Esophagus squamous epithelium (tissue), 5 donors: ENCODE measurements around the gene GRAMD4. TPM values are rescaled to one million over a fixed set of nuclear protein-coding genes. Genes with fewer than 3 reads are reported as not detected.

ENCODE experiments used
- DNase-seq: peaks from one replicate; lab custom pipeline; 2025; lab: John Stamatoyannopoulos, UW
- H3K27ac ChIP-seq, 4 donors: fragments of 200-600 bp; sonication (generic); one replicate each; pipeline ENCODE4 v1.5.1; 2016 to 2019; ENCODE audit warnings: mild to moderate bottlenecking in 1 of 4
- H3K27me3 ChIP-seq, 4 donors: fragments of 200-600 bp; sonication (generic); 1 replicate in 3 of 4; 2 replicates in 1 of 4; pipeline versions ENCODE4 v1.5.1 to v1.6.0; 2017 to 2021; ENCODE audit warnings: antibody characterized with exemption in 1 of 4
- H3K36me3 ChIP-seq, 3 donors: fragments of 200-600 bp; sonication (generic); one replicate each; pipeline ENCODE4 v1.5.1; 2016 to 2019
- H3K4me1 ChIP-seq, 3 donors: fragments of 200-600 bp; sonication (generic); one replicate each; pipeline ENCODE4 v1.5.1; 2017 to 2019
- H3K4me3 ChIP-seq, 4 donors: fragments of 200-600 bp; sonication (generic); 1 replicate in 3 of 4; 2 replicates in 1 of 4; pipeline ENCODE4 v1.5.1; 2016 to 2019; ENCODE audit warnings: mild to moderate bottlenecking in 2 of 4, moderate library complexity in 1 of 4
- H3K9me3 ChIP-seq, 3 donors: fragments of 200-600 bp; sonication (generic); one replicate each; pipeline ENCODE4 v1.5.1; 2016 to 2019
- CTCF ChIP-seq, 6 experiments: fragments of 450-650 bp in 4 of 6; fragments of 200-600 bp in 2 of 6; sonication (generic) in 2 of 6; IDR thresholded peaks; one replicate each; pipeline ENCODE4 v1.5.1; 2016 to 2019; ENCODE audit warnings: antibody characterized with exemption in 6 of 6, mild to moderate bottlenecking in 4 of 6, moderate library complexity in 4 of 6
- POLR2A ChIP-seq, 4 donors: fragments of 450-650 bp; IDR thresholded peaks; one replicate each; pipeline ENCODE4 v1.6.1; 2017; ENCODE audit warnings: antibody characterized with exemption in 4 of 4, mild to moderate bottlenecking in 4 of 4, moderate library complexity in 3 of 4
- WGBS, 2 donors: methylation state at CpG; one replicate each; pipeline ENCODE4 v1.1.5; 2018; 5-methylcytosine and 5-hydroxymethylcytosine counted together
- intact Hi-C: fragments of 100-400 bp; cut with DNase I; formaldehyde crosslinking; loops from one replicate; pipeline ENCODE4 v1.15.0; 2022
- total RNA-seq, 4 donors: library from RNA; depleted of rRNA; stranded (reverse); fragments of >200 nt; gene quantifications; one replicate each; pipeline ENCODE4 v1.1.0, GENCODE V29; 2016
- donor health status: DM: yes; HTN: yes; CAD: no.

Gene GRAMD4
- total RNA-seq, 4 donors from 2014 or later = 27.0 to 122 (median 33.3) TPM

GRCh38 chr22:46652081-46652846 lies 32.1 kb downstream of the GRAMD4 start:
- TF ChIP-seq POLR2A (IDR thresholded peaks at IDR 0.05) (no peak), CTCF (IDR thresholded peaks at IDR 0.05) (no peak)
- peak overlapping the region in 3 of 4 donors; percentile 19 to 50 (median 22) for H3K27ac ChIP-seq
- H3K4me1 ChIP-seq = peaks cover 23 to 81% (median 25%) of the 10 kb centered on the region in 3 donors
- DNase-seq = no peak
- no peaks in the 10 kb centered on the region for H3K27me3 ChIP-seq
- intact Hi-C loops = no loop called here
- WGBS, 2 donors = 39 to 75% methylated on average over 3 to 15 of the region's 22 CpGs
- peak overlapping the region in 1 of 4 donors; percentile 48 for H3K4me3 ChIP-seq
- H3K36me3 ChIP-seq = peaks cover 0 to 4% (median 0%) of the 10 kb centered on the region in 3 donors
- H3K9me3 ChIP-seq = no peaks in the 10 kb centered on the region

- Histone ChIP-seq H3K36me3 (peaks cover 0 to 4% (median 0%) of the 10 kb centered on the region in 3 donors), H3K27me3 (no peaks in the 10 kb centered on the region), H3K4me1 (peaks cover 23 to 84% (median 25%) of the 10 kb centered on the region in 3 donors), H3K4me3 (peak overlapping the region in 2 of 4 donors; percentile 16 to 48), H3K27ac (peak overlapping the region in 3 of 4 donors; percentile 22 to 50 (median 40)), H3K9me3 (no peaks in the 10 kb centered on the region)
- TF ChIP-seq CTCF (IDR thresholded peaks at IDR 0.05) = no peak
- TF ChIP-seq POLR2A (IDR thresholded peaks at IDR 0.05) = no peak
- 62 to 87% methylated on average over 5 to 19 of the region's 23 CpGs for WGBS, 2 donors
- intact Hi-C loops = no loop called here
- DNase-seq = no peak
These were observed 32.7 kb downstream of the GRAMD4 start for GRCh38 chr22:46652847-46653331.

- WGBS, 2 donors = 30 to 78% methylated on average over 3 of the region's 8 CpGs
- Histone ChIP-seq H3K9me3 (no peaks in the 10 kb centered on the region), H3K27ac (peak overlapping the region in 2 of 4 donors; percentile 40 to 50), H3K27me3 (no peaks in the 10 kb centered on the region), H3K4me1 (peaks cover 25 to 91% (median 30%) of the 10 kb centered on the region in 3 donors), H3K4me3 (no peak overlapping the region), H3K36me3 (peaks cover 0 to 7% (median 0%) of the 10 kb centered on the region in 3 donors)
- intact Hi-C loops = no loop called here
- TF ChIP-seq CTCF (IDR thresholded peaks at IDR 0.05) = no peak
- TF ChIP-seq POLR2A (IDR thresholded peaks at IDR 0.05) = no peak
- DNase-seq = no peak
These were observed 33.4 kb downstream of the GRAMD4 start for GRCh38 chr22:46653596-46653995.

- H3K27me3 ChIP-seq = no peaks in the 10 kb centered on the region
- no peak overlapping the region for H3K4me3 ChIP-seq
- TF ChIP-seq CTCF (IDR thresholded peaks at IDR 0.05) (no peak), POLR2A (IDR thresholded peaks at IDR 0.05) (no peak)
- H3K4me1 ChIP-seq = peaks cover 25 to 92% (median 27%) of the 10 kb centered on the region in 3 donors
- H3K27ac ChIP-seq = no peak overlapping the region
- 89 to 98% methylated on average over 5 to 7 of the region's 17 CpGs for WGBS, 2 donors
- intact Hi-C loops = no loop called here
- H3K9me3 ChIP-seq = no peaks in the 10 kb centered on the region
- peaks cover 0 to 14% (median 0%) of the 10 kb centered on the region in 3 donors for H3K36me3 ChIP-seq
- no peak for DNase-seq
These were observed 34.2 kb downstream of the GRAMD4 start for GRCh38 chr22:46654426-46654825.
